Cardiac muscle cell (in vitro differentiated cells and primary cell): ENCODE results near the gene TRMT11. TPM values are rescaled to one million over a fixed set of nuclear protein-coding genes. Genes with fewer than 3 reads are reported as not detected.
A peak's percentile ranks its signal among the peaks of the same experiment; 100 is the strongest.

Experiments
- DNase-seq, 2 donors: peaks; one replicate each; pipeline versions ENCODE4 v3.0.0 to v3.0.0-alpha.2; 2010 to 2017; ENCODE audit warnings: low read depth in 1 of 2, low spot score in 1 of 2
- H3K27ac ChIP-seq: fragments of 200-600 bp; sonication (generic); 2 replicates; pipeline ENCODE4 v1.5.1; 2016
- H3K27me3 ChIP-seq: fragments of 200-600 bp; sonication (generic); 2 replicates; pipeline ENCODE4 v1.6.0; 2016; ENCODE audit warnings: control low read depth
- H3K36me3 ChIP-seq: fragments of 200-600 bp; sonication (generic); 2 replicates; pipeline ENCODE4 v1.5.1; 2016; ENCODE audit warnings: control low read depth
- H3K4me1 ChIP-seq: fragments of 200-600 bp; sonication (generic); 2 replicates; pipeline ENCODE4 v1.8.1; 2017; ENCODE audit warnings: low read depth, mild to moderate bottlenecking, mixed run types
- H3K4me3 ChIP-seq: fragments of 200-600 bp; sonication (generic); 2 replicates; pipeline ENCODE4 v1.5.1; 2016; ENCODE audit warnings: mild to moderate bottlenecking
- H3K9me3 ChIP-seq: fragments of 200-600 bp; sonication (generic); 2 replicates; pipeline ENCODE4 v1.5.1; 2017; ENCODE audit warnings: low read depth, mild to moderate bottlenecking, control low read depth
- polyA plus RNA-seq: library from polyadenylated mRNA; unstranded; fragments of >200 nt; fragmentation: Nextera tagmentation; extraction: Ambion mirVana; gene quantifications from 2 replicates; pipeline ENCODE4 v1.2.1, GENCODE V29; 2016
- total RNA-seq: library from RNA; depleted of rRNA; stranded (reverse); fragments of >200 nt; gene quantifications from 2 replicates; pipeline ENCODE4 v1.2.3, GENCODE V29; 2016
- TF ChIP-seq, protein P1 (sequence below): IDR thresholded peaks from 2 replicates; pipeline ENCODE4 v1.5.1; 2012; ENCODE audit warnings: low read depth, mild to moderate bottlenecking, low read length

Gene TRMT11
- total and polyA plus RNA-seq, 2 experiments from 2014 or later: 46.5 to 68.6 TPM

- no peak for DNase-seq
- H3K27ac ChIP-seq: no peak overlapping the region
- H3K9me3 ChIP-seq: no peaks in the 10 kb centered on the region
- no peak overlapping the region for H3K4me3 ChIP-seq
- peaks cover 1% of the 10 kb centered on the region for H3K4me1 ChIP-seq
- H3K36me3 ChIP-seq: peaks cover 8% of the 10 kb centered on the region
- H3K27me3 ChIP-seq: no peaks in the 10 kb centered on the region
- TF ChIP-seq, protein P1, sequence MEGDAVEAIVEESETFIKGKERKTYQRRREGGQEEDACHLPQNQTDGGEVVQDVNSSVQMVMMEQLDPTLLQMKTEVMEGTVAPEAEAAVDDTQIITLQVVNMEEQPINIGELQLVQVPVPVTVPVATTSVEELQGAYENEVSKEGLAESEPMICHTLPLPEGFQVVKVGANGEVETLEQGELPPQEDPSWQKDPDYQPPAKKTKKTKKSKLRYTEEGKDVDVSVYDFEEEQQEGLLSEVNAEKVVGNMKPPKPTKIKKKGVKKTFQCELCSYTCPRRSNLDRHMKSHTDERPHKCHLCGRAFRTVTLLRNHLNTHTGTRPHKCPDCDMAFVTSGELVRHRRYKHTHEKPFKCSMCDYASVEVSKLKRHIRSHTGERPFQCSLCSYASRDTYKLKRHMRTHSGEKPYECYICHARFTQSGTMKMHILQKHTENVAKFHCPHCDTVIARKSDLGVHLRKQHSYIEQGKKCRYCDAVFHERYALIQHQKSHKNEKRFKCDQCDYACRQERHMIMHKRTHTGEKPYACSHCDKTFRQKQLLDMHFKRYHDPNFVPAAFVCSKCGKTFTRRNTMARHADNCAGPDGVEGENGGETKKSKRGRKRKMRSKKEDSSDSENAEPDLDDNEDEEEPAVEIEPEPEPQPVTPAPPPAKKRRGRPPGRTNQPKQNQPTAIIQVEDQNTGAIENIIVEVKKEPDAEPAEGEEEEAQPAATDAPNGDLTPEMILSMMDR: no peak
Observed at GRCh38 chr6:126040394-126040793, 54.1 kb downstream of the TRMT11 start.

GRCh38 chr6:126040826-126041225, 54.5 kb downstream of the TRMT11 start:
- peak in 1 of 2 donors; percentile 76 for DNase-seq
- no peak overlapping the region for H3K27ac ChIP-seq
- no peaks in the 10 kb centered on the region for H3K27me3 ChIP-seq
- peaks cover 8% of the 10 kb centered on the region for H3K36me3 ChIP-seq
- TF ChIP-seq, protein P1: no peak
- no peak overlapping the region for H3K4me3 ChIP-seq
- H3K4me1 ChIP-seq: no peaks in the 10 kb centered on the region
- no peaks in the 10 kb centered on the region for H3K9me3 ChIP-seq

DNA sequence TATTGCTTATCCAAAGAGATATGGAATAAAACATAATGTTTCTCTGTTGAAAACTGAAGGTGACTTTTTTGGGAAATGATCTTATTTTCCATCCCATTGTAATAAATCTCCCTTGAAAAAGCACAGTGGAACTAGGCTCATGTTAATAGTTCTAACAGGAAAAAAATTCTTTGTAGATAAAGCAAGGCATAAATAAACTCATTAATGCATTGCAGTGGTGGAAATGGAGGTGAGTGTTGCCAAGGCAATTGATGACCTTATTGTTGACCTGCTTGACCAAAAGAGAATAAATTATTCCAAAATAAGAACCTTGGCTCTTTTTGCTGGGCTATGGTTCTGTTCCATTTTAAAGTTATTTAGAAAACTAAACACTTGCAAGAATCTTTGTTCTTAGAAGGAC, 55.2 kb downstream of the TRMT11 start:
- Histone ChIP-seq H3K27ac (no peak overlapping the region), H3K36me3 (peaks cover 8% of the 10 kb centered on the region), H3K27me3 (no peaks in the 10 kb centered on the region), H3K9me3 (no peaks in the 10 kb centered on the region), H3K4me1 (no peaks in the 10 kb centered on the region), H3K4me3 (no peak overlapping the region)
- TF ChIP-seq, protein P1: no peak
- DNase-seq: no peak

GRCh38 chr6:126042001-126042419, 55.7 kb downstream of the TRMT11 start:
- DNase-seq: no peak
- no peak overlapping the region for H3K27ac ChIP-seq

DNA sequence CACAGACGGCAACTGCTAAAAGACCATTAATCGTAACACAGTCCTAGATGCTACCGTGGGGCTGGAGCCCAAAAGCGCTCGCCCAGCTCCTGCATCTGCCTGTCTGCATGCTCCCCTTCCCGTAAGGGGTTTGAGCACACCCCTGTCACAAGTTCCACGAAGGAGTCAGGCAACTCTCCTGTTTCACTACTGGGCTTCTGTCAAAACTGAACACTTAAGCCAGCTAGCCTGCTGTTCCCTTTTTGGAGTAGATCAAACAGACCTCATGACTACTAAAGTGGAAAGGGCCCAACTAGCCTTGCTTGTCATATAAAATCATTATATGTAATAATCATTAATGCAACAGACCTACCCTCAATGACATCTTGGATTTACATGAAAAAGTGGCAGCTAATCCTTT, 61.3 kb downstream of the TRMT11 start:
- H3K27me3 ChIP-seq: no peaks in the 10 kb centered on the region
- no peak overlapping the region for H3K4me3 ChIP-seq
- H3K9me3 ChIP-seq: no peaks in the 10 kb centered on the region
- no peak overlapping the region for H3K27ac ChIP-seq
- TF ChIP-seq, protein P1: no peak
- no peak for DNase-seq
- no peaks in the 10 kb centered on the region for H3K36me3 ChIP-seq
- H3K4me1 ChIP-seq: peaks cover 7% of the 10 kb centered on the region

More at GRCh38 chr6:126042001-126042419, 55.7 kb downstream of the TRMT11 start:
- TF ChIP-seq, protein P1: no peak
- H3K4me3 ChIP-seq: no peak overlapping the region
- H3K4me1 ChIP-seq: no peaks in the 10 kb centered on the region
- H3K27me3 ChIP-seq: no peaks in the 10 kb centered on the region
- peaks cover 8% of the 10 kb centered on the region for H3K36me3 ChIP-seq
- H3K9me3 ChIP-seq: no peaks in the 10 kb centered on the region

DNA sequence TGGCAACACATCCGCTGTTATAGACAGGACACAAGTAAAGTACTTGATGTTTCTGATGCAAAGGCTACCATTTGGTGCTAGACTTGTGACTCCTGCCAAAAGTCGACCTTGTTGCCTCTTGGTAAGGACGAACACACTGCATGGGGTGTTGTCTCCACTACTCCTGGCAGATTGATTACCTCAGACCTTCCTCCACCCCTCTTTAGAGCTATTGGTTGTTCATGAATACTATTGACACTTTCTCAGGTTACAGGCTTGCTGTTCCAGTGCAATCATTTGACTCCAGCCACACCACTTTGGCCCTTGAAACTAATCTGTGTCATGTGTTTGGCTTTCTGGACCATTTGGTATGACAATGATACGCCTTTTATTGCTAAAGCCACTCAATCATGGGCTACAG, 62.3 kb downstream of the TRMT11 start:
- Histone ChIP-seq H3K27ac (no peak overlapping the region), H3K4me1 (peaks cover 11% of the 10 kb centered on the region), H3K36me3 (no peaks in the 10 kb centered on the region), H3K27me3 (no peaks in the 10 kb centered on the region), H3K9me3 (no peaks in the 10 kb centered on the region), H3K4me3 (no peak overlapping the region)
- TF ChIP-seq, protein P1: no peak
- DNase-seq: no peak
